HEK293T (cell line): Measurements from ENCODE around the gene ZMAT5.

Experiments
- ARNT ChIP-seq: fragments of 450-650 bp; IDR thresholded peaks from 2 replicates; pipeline ENCODE4 v1.6.1; 2017; ENCODE audit warnings: mild to moderate bottlenecking
- BHLHE40 ChIP-seq: fragments of 450-650 bp; IDR thresholded peaks from 2 replicates; pipeline ENCODE4 v1.6.1; 2016; ENCODE audit warnings: mild to moderate bottlenecking, moderate library complexity, borderline replicate concordance
- SP1 ChIP-seq: fragments of 450-650 bp; IDR thresholded peaks from 2 replicates; pipeline ENCODE4 v1.6.1; 2017
- TARDBP ChIP-seq: fragments of 450-650 bp; IDR thresholded peaks from 2 replicates; pipeline ENCODE4 v1.6.1; 2016

GRCh38 chr22:29750029-29750428 lies 16.8 kb downstream of the ZMAT5 start:
- TF ChIP-seq SP1 (no peak), BHLHE40 (no peak), TARDBP (no peak), ARNT (no peak)
